PFSK-1 (cell line): ENCODE data around the gene TMEM132D.

Experiments
- POLR2AphosphoS5 ChIP-seq: IDR thresholded peaks from 2 replicates; pipeline ENCODE4 v1.6.1; 2012; ENCODE audit warnings: low read depth, mild to moderate bottlenecking, control low read depth, low read length, moderate library complexity
- SIN3A ChIP-seq: IDR thresholded peaks from 2 replicates; pipeline ENCODE4 v1.6.1; 2012; ENCODE audit warnings: mild to moderate bottlenecking, low read length, moderate library complexity, borderline replicate concordance; ENCODE audit not compliant: insufficient read depth
- TAF1 ChIP-seq: IDR thresholded peaks from 2 replicates; pipeline ENCODE4 v1.6.1; 2012; ENCODE audit warnings: low read length, control low read depth, borderline replicate concordance; ENCODE audit not compliant: insufficient read depth

- TF ChIP-seq POLR2AphosphoS5 = no peak
- no peak for TF ChIP-seq SIN3A
- TF ChIP-seq TAF1 = no peak
Observed at GRCh38 chr12:129052373-129052772, 851.5 kb downstream of the TMEM132D start.
